Lower leg skin (tissue), 3 donors: ENCODE results near the gene INPP4B.

Experiments
- POLR2A ChIP-seq, 2 donors: fragments of 450-650 bp; IDR thresholded peaks; one replicate each; pipeline ENCODE4 v1.6.1; 2016 to 2017; ENCODE audit warnings: antibody characterized with exemption in 2 of 2, mild to moderate bottlenecking in 1 of 2, moderate library complexity in 1 of 2
- TF ChIP-seq, protein P1 (sequence below), 3 donors: fragments of 450-650 bp; IDR thresholded peaks; one replicate each; pipeline ENCODE4 v1.5.1; 2016; ENCODE audit warnings: antibody characterized with exemption in 3 of 3, mild to moderate bottlenecking in 3 of 3, moderate library complexity in 2 of 3

DNA sequence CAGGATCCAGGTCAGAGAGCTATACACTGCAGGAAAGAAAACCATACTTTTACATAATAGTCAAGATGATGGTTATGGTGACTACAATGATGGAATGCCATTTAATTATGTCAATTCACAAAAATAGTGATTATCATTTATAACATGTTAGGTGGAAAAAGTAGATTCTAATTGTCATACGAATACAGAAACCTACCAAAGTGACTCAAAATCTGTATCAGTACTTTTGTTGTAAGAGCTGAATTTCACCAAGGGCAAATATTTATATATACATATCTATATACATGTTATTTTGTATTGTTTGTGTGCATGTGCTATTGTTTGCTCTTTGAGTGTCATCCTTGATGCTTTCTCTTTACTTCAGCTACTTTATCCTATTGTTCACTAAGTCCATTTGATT, 485.4 kb downstream of the INPP4B start:
- TF ChIP-seq, protein P1, sequence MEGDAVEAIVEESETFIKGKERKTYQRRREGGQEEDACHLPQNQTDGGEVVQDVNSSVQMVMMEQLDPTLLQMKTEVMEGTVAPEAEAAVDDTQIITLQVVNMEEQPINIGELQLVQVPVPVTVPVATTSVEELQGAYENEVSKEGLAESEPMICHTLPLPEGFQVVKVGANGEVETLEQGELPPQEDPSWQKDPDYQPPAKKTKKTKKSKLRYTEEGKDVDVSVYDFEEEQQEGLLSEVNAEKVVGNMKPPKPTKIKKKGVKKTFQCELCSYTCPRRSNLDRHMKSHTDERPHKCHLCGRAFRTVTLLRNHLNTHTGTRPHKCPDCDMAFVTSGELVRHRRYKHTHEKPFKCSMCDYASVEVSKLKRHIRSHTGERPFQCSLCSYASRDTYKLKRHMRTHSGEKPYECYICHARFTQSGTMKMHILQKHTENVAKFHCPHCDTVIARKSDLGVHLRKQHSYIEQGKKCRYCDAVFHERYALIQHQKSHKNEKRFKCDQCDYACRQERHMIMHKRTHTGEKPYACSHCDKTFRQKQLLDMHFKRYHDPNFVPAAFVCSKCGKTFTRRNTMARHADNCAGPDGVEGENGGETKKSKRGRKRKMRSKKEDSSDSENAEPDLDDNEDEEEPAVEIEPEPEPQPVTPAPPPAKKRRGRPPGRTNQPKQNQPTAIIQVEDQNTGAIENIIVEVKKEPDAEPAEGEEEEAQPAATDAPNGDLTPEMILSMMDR (IDR thresholded peaks at IDR 0.05), result no peak
- no peak for TF ChIP-seq POLR2A (IDR thresholded peaks at IDR 0.05)
